ENCODE data around the gene NRARP. TPM values are rescaled to one million over a fixed set of nuclear protein-coding genes. Genes with fewer than 3 reads are reported as not detected.

Gene NRARP
- total RNA-seq, 6 experiments from 2014 or later: 0.57 to 2.3 (median 0.98) TPM

- intact Hi-C loops (cut with DNase I): loop anchor here in 1 of 2 donors (10.0 kb wide), 1 partner anchor 103 kb away; no protein-coding TSS in a partner anchor
- H3K4me1 ChIP-seq: peaks cover 0 to 20% (median under 1%) of the 10 kb centered on the region in 4 donors
- H3K27ac ChIP-seq: peak overlapping the region in 2 of 3 donors; percentile 47 to 48
- no peaks in the 10 kb centered on the region for H3K9me3 ChIP-seq
- peaks cover 0 to 20% of the 10 kb centered on the region in 2 donors for H3K27me3 ChIP-seq
- H3K36me3 ChIP-seq: no peaks in the 10 kb centered on the region
- peak overlapping the region; percentile 31 to 44 (median 36) for H3K4me3 ChIP-seq
- TF ChIP-seq CTCF (IDR thresholded peaks at IDR 0.05): peak in 2 of 4 donors; percentile 4 to 22
- no peak for TF ChIP-seq POLR2A (IDR thresholded peaks at IDR 0.05)
- ATAC-seq: no peak
- WGBS (ENCODE audit: insufficient coverage, low coverage, low lambda C conversion rate, missing lambda C conversion rate): no CpG with 5 or more reads among the region's 115 CpGs
- peak in 2 of 3 donors; percentile 61 to 62 for DNase-seq
Observed at GRCh38 chr9:137301081-137301947, 757 bp downstream of the NRARP start.

GRCh38 chr9:137300567-137301080 lies 1.4 kb downstream of the NRARP start:
- TF ChIP-seq CTCF (IDR thresholded peaks at IDR 0.05) (no peak), POLR2A (IDR thresholded peaks at IDR 0.05) (no peak)
- ATAC-seq: peak in 2 of 4 donors; percentile 3 to 63
- H3K27ac ChIP-seq: peak overlapping the region in 2 of 3 donors; percentile 47
- no peaks in the 10 kb centered on the region for H3K9me3 ChIP-seq
- 2% methylated on average over 18 of the region's 25 CpGs for WGBS (ENCODE audit: insufficient coverage, low coverage, low lambda C conversion rate, missing lambda C conversion rate)
- DNase-seq: peak in 1 of 3 donors; percentile 21
- H3K4me3 ChIP-seq: peak overlapping the region; percentile 31 to 44 (median 36)
- no peaks in the 10 kb centered on the region for H3K36me3 ChIP-seq
- peaks cover 0 to 15% (median under 1%) of the 10 kb centered on the region in 4 donors for H3K4me1 ChIP-seq
- intact Hi-C loops (cut with DNase I): loop anchor here in 1 of 2 donors (10.0 kb wide), 1 partner anchor 104 kb away; no protein-coding TSS in a partner anchor
- H3K27me3 ChIP-seq: peaks cover 0 to 20% of the 10 kb centered on the region in 2 donors

GRCh38 chr9:137299938-137300337 lies 2.1 kb downstream of the NRARP start:
- peaks cover 0 to 20% of the 10 kb centered on the region in 2 donors for H3K27me3 ChIP-seq

More at GRCh38 chr9:137299938-137300337, 2.1 kb downstream of the NRARP start:
- DNase-seq (no peak), ATAC-seq (no peak)
- no peaks in the 10 kb centered on the region for H3K9me3 ChIP-seq
- WGBS (ENCODE audit: insufficient coverage, low coverage, low lambda C conversion rate, missing lambda C conversion rate): 33% methylated on average over 10 of the region's 16 CpGs
- H3K4me3 ChIP-seq: peak overlapping the region in 2 of 3 donors; percentile 12 to 31
- peaks cover 0 to 18% (median under 1%) of the 10 kb centered on the region in 4 donors for H3K4me1 ChIP-seq
- no peaks in the 10 kb centered on the region for H3K36me3 ChIP-seq
- TF ChIP-seq CTCF (IDR thresholded peaks at IDR 0.05): no peak
- TF ChIP-seq POLR2A (IDR thresholded peaks at IDR 0.05): no peak
- intact Hi-C loops (cut with DNase I): loop anchor here (5.0 to 10.0 kb wide), 2 partner anchors 105 to 107 kb away; no protein-coding TSS in a partner anchor
- peak overlapping the region in 2 of 3 donors; percentile 19 to 34 for H3K27ac ChIP-seq
